ENCODE data around the gene TMEM86B. TPM values are rescaled to one million over a fixed set of nuclear protein-coding genes. Genes with fewer than 3 reads are reported as not detected.

The TMEM86B gene
- total RNA-seq, 1 donor from 2014 or later = 6.7 TPM

- no peak for DNase-seq (ENCODE audit: low spot score in 2 of 2, unreplicated experiment in 2 of 2)
Observed at GRCh38 chr19:55252760-55253663, 24.4 kb upstream of the TMEM86B start.

GRCh38 chr19:55251341-55252081 is 22.9 kb upstream of the TMEM86B start:
- Mint-ChIP-seq H3K27me3 (ENCODE audit: low read depth) (no peaks in the 10 kb centered on the region), H3K4me3 (no peak overlapping the region), H3K4me1 (peaks cover 18% of the 10 kb centered on the region), H3K9me3 (no peaks in the 10 kb centered on the region), H3K27ac (no peak overlapping the region), H3K36me3 (no peaks in the 10 kb centered on the region)
- DNase-seq (ENCODE audit: low spot score in 2 of 2, unreplicated experiment in 2 of 2) = no peak
- TF ChIP-seq, protein P1, sequence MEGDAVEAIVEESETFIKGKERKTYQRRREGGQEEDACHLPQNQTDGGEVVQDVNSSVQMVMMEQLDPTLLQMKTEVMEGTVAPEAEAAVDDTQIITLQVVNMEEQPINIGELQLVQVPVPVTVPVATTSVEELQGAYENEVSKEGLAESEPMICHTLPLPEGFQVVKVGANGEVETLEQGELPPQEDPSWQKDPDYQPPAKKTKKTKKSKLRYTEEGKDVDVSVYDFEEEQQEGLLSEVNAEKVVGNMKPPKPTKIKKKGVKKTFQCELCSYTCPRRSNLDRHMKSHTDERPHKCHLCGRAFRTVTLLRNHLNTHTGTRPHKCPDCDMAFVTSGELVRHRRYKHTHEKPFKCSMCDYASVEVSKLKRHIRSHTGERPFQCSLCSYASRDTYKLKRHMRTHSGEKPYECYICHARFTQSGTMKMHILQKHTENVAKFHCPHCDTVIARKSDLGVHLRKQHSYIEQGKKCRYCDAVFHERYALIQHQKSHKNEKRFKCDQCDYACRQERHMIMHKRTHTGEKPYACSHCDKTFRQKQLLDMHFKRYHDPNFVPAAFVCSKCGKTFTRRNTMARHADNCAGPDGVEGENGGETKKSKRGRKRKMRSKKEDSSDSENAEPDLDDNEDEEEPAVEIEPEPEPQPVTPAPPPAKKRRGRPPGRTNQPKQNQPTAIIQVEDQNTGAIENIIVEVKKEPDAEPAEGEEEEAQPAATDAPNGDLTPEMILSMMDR (IDR thresholded peaks at IDR 0.05; ENCODE audit: unreplicated experiment) = no peak

More at GRCh38 chr19:55252760-55253663, 24.4 kb upstream of the TMEM86B start:
- Mint-ChIP-seq H3K9me3 (no peaks in the 10 kb centered on the region), H3K27me3 (ENCODE audit: low read depth) (no peaks in the 10 kb centered on the region), H3K4me3 (no peak overlapping the region), H3K4me1 (peaks cover 32% of the 10 kb centered on the region), H3K36me3 (no peaks in the 10 kb centered on the region), H3K27ac (no peak overlapping the region)
- TF ChIP-seq, protein P1 (IDR thresholded peaks at IDR 0.05; ENCODE audit: unreplicated experiment) = no peak

DNA sequence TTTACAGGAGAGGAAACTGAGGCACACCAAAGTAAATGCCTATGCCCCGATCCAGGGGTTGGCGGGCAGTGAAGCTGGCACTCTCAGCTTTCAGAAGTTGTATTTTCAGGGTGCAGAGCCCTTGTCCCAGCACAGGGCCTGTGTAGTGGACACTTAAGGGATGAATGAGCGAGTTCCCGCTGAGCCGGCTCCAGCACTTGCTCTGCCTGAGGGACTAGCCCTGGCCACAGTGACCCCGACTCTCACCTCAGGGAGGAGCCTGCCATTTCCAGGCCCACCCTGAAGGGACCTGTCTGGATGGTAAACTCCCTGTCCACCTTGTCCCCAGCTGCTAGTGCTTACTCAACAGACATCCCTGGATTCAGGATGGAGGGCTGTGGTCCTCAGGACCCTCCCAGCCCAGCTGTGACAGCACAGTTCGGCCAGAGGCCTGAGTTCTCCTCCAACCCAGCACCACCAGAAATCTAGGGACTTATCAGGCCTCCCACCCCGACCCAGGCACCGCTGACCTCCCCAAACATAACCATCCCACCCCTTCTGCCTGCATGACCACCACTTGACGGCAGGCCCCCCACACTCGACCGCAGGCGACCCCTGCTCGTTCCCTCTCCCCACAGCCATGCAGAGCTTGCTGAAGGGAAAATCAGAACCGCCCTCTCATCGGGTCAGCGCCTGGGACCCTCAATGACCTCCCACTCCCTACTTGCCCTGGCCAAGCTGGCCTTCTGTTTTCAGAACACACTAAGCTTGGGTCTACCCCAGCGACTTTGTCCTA is 21.9 kb upstream of the TMEM86B start:
- Mint-ChIP-seq H3K4me3 (no peak overlapping the region), H3K9me3 (no peaks in the 10 kb centered on the region), H3K27me3 (ENCODE audit: low read depth) (no peaks in the 10 kb centered on the region), H3K4me1 (peaks cover 8% of the 10 kb centered on the region), H3K27ac (no peak overlapping the region), H3K36me3 (no peaks in the 10 kb centered on the region)
- DNase-seq (ENCODE audit: low spot score in 2 of 2, unreplicated experiment in 2 of 2) = no peak
- TF ChIP-seq, protein P1 (IDR thresholded peaks at IDR 0.05; ENCODE audit: unreplicated experiment) = no peak

- Mint-ChIP-seq H3K36me3 (no peaks in the 10 kb centered on the region), H3K27me3 (ENCODE audit: low read depth) (no peaks in the 10 kb centered on the region), H3K27ac (no peak overlapping the region), H3K9me3 (no peaks in the 10 kb centered on the region), H3K4me1 (peaks cover 6% of the 10 kb centered on the region), H3K4me3 (no peak overlapping the region)
- no peak for DNase-seq (ENCODE audit: low spot score in 2 of 2, unreplicated experiment in 2 of 2)
- TF ChIP-seq, protein P1 (IDR thresholded peaks at IDR 0.05; ENCODE audit: unreplicated experiment) = no peak
Observed at GRCh38 chr19:55249841-55250240, 21.3 kb upstream of the TMEM86B start.

- no peaks in the 10 kb centered on the region for H3K36me3 Mint-ChIP-seq
- no peaks in the 10 kb centered on the region for H3K27me3 Mint-ChIP-seq (ENCODE audit: low read depth)
- H3K4me3 Mint-ChIP-seq = no peak overlapping the region
- TF ChIP-seq, protein P1 (IDR thresholded peaks at IDR 0.05; ENCODE audit: unreplicated experiment) = no peak
- H3K27ac Mint-ChIP-seq = no peak overlapping the region
- no peaks in the 10 kb centered on the region for H3K9me3 Mint-ChIP-seq
- no peak for DNase-seq (ENCODE audit: low spot score in 2 of 2, unreplicated experiment in 2 of 2)
- peaks cover 4% of the 10 kb centered on the region for H3K4me1 Mint-ChIP-seq
Observed at GRCh38 chr19:55248704-55249103, 20.1 kb upstream of the TMEM86B start.
